ENCODE data around the gene TACR2. TPM values are rescaled to one million over a fixed set of nuclear protein-coding genes. Genes with fewer than 3 reads are reported as not detected.
A peak's percentile ranks its signal among the peaks of the same experiment; 100 is the strongest.

Gene TACR2
- polyA plus RNA-seq, 3 donors: 0.19 to 0.23 (median 0.20) TPM

GRCh38 chr10:69403066-69403465, 13.7 kb downstream of the TACR2 start:
- H3K4me3 ChIP-seq (replicated peaks in 1 of 3; ENCODE audit: low read depth in 2 of 3, low read length in 3 of 3): no peak overlapping the region
- peaks cover 6 to 7% of the 10 kb centered on the region in 2 donors for H3K4me1 ChIP-seq (ENCODE audit: control insufficient read depth in 1 of 2, insufficient read depth in 2 of 2, low read length in 2 of 2)
- WGBS (ENCODE audit: insufficient coverage): 86% methylated on average over 1 of the region's 1 CpG
- no peak overlapping the region for H3K27ac ChIP-seq (ENCODE audit: low read depth in 1 of 2, low read length in 2 of 2)
- H3K36me3 ChIP-seq (replicated peaks in 1 of 2; ENCODE audit: control insufficient read depth in 1 of 2, insufficient read depth in 2 of 2, low read length in 2 of 2): peaks cover 55 to 76% of the 10 kb centered on the region in 2 donors
- H3K4me1 Mint-ChIP-seq: peaks cover 12% of the 10 kb centered on the region
- no peak overlapping the region for H3K9ac ChIP-seq (ENCODE audit: insufficient read depth, low read length, poor library complexity, severe bottlenecking)
- peaks cover 0 to 2% (median 0%) of the 10 kb centered on the region in 7 donors for H3K9me3 Mint-ChIP-seq
- H3K79me2 ChIP-seq (ENCODE audit: insufficient read depth, low read length): no peaks in the 10 kb centered on the region
- no peak overlapping the region for H3K4me2 ChIP-seq (replicated peaks; ENCODE audit: extremely low read depth, low read length, poor library complexity, severe bottlenecking)
- no peak for DNase-seq
- no peak for TF ChIP-seq CTCF (IDR thresholded peaks at IDR 0.05)
- peaks cover 50% of the 10 kb centered on the region for H4K20me1 ChIP-seq (ENCODE audit: insufficient read depth, low read length)
- no peak overlapping the region for H3K4me3 Mint-ChIP-seq
- intact Hi-C loops (cut with micrococcal nuclease): no loop called here
- H3K27me3 Mint-ChIP-seq (ENCODE audit: low read depth in 3 of 3): peaks cover 0 to 8% (median 2%) of the 10 kb centered on the region in 3 donors
- H3K36me3 Mint-ChIP-seq: peaks cover 61 to 66% of the 10 kb centered on the region in 2 donors
- no peak overlapping the region for H2AFZ ChIP-seq (ENCODE audit: insufficient read depth, low read depth, low read length, poor library complexity, severe bottlenecking)
- H3K27me3 ChIP-seq (ENCODE audit: control insufficient read depth in 2 of 2, insufficient read depth in 2 of 2, low read length in 2 of 2): no peaks in the 10 kb centered on the region
- no peaks in the 10 kb centered on the region for H3K9me3 ChIP-seq (replicated peaks in 1 of 2; ENCODE audit: control insufficient read depth in 1 of 2, insufficient read depth in 1 of 2, low read length in 2 of 2)
- peak overlapping the region in 1 of 7 donors; percentile 50 for H3K27ac Mint-ChIP-seq

GRCh38 chr10:69402386-69402785, 14.3 kb downstream of the TACR2 start:
- peaks cover 55% of the 10 kb centered on the region for H4K20me1 ChIP-seq (ENCODE audit: insufficient read depth, low read length)
- intact Hi-C loops (cut with micrococcal nuclease): no loop called here
- no peaks in the 10 kb centered on the region for H3K9me3 ChIP-seq (replicated peaks in 1 of 2; ENCODE audit: control insufficient read depth in 1 of 2, insufficient read depth in 1 of 2, low read length in 2 of 2)
- no peak overlapping the region for H3K27ac ChIP-seq (ENCODE audit: low read depth in 1 of 2, low read length in 2 of 2)
- no peak for DNase-seq
- H3K4me1 ChIP-seq (ENCODE audit: control insufficient read depth in 1 of 2, insufficient read depth in 2 of 2, low read length in 2 of 2): peaks cover 0 to under 1% of the 10 kb centered on the region in 2 donors
- H3K79me2 ChIP-seq (ENCODE audit: insufficient read depth, low read length): no peaks in the 10 kb centered on the region
- Mint-ChIP-seq H3K27me3 (ENCODE audit: low read depth in 3 of 3) (peaks cover 0 to 8% (median 2%) of the 10 kb centered on the region in 3 donors), H3K36me3 (peaks cover 63 to 69% of the 10 kb centered on the region in 2 donors), H3K4me3 (no peak overlapping the region), H3K4me1 (peaks cover 7% of the 10 kb centered on the region), H3K9me3 (peaks cover 0 to 2% (median 0%) of the 10 kb centered on the region in 7 donors), H3K27ac (peak overlapping the region in 1 of 7 donors; percentile 50)
- H3K9ac ChIP-seq (ENCODE audit: insufficient read depth, low read length, poor library complexity, severe bottlenecking): no peak overlapping the region
- no peak overlapping the region for H2AFZ ChIP-seq (ENCODE audit: insufficient read depth, low read depth, low read length, poor library complexity, severe bottlenecking)
- TF ChIP-seq CTCF (IDR thresholded peaks at IDR 0.05): no peak
- H3K4me3 ChIP-seq (replicated peaks in 1 of 3; ENCODE audit: low read depth in 2 of 3, low read length in 3 of 3): no peak overlapping the region
- no peak overlapping the region for H3K4me2 ChIP-seq (replicated peaks; ENCODE audit: extremely low read depth, low read length, poor library complexity, severe bottlenecking)
- 95% methylated on average over 4 of the region's 6 CpGs for WGBS (ENCODE audit: insufficient coverage)
- no peaks in the 10 kb centered on the region for H3K27me3 ChIP-seq (ENCODE audit: control insufficient read depth in 2 of 2, insufficient read depth in 2 of 2, low read length in 2 of 2)
- peaks cover 62 to 83% of the 10 kb centered on the region in 2 donors for H3K36me3 ChIP-seq (replicated peaks in 1 of 2; ENCODE audit: control insufficient read depth in 1 of 2, insufficient read depth in 2 of 2, low read length in 2 of 2)
